OCI-LY7 (cell line): ENCODE measurements around the gene FCRL2.

Source experiments
- CTCF ChIP-seq: fragments of 200-600 bp; sonication (generic); conservative IDR thresholded peaks from 2 replicates; pipeline ENCODE4 v1.5.1; 2014; ENCODE audit warnings: mild to moderate bottlenecking, antibody characterized with exemption, low read length, moderate library complexity, mixed read lengths
- EZH2phosphoT487 ChIP-seq: fragments of 200-600 bp; sonication (generic); IDR thresholded peaks from 2 replicates; pipeline ENCODE4 v1.6.1; 2018; ENCODE audit warnings: low read depth, borderline replicate concordance, mild to moderate bottlenecking, mixed run types, antibody characterized with exemption, low read length, moderate library complexity, mixed read lengths

- TF ChIP-seq CTCF (no peak), EZH2phosphoT487 (no peak)
Observed at GRCh38 chr1:157725221-157725577, 51.7 kb downstream of the FCRL2 start.
